NCI-H187 treated with DMSO at 0.1 percent for 48 hours (cell line): Measurements from ENCODE around the gene LMBRD1.
"Not testable (repeated sequence)": the region's sequence is repeated elsewhere in the genome, so short reads cannot be mapped to it uniquely, and the experiment has no call there.

Experiments used
- DNase-seq: peaks from one replicate; lab custom pipeline; 2025; lab: John Stamatoyannopoulos, UW

The LMBRD1 gene

DNA sequence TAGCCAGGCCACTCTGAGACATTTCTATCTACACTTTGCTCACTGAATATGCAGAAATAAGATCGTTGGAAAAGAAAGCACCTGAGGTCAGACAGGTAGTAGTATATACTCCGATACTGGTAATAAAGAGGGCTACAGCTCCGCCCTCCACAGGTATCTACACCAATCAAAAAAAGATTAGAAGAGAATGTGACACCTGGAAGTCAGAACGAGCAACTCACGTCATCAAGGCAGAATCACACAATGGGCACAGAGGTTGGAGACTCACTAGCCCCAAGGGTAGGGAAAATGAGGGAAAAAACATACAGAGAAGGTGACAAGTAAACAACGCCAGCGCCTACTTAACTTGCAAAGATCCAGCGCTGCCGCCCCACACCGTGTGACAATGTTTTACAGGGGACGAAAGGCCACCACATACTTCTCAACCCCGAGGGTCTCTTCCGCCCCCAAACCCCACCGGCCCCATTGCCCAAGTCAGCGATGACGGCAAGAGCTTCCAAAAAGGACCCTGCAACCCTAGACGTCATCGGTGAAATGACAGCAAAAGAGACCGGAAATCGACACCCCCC, 653 bp downstream of the LMBRD1 start:
- peak; percentile 40 for DNase-seq

DNA sequence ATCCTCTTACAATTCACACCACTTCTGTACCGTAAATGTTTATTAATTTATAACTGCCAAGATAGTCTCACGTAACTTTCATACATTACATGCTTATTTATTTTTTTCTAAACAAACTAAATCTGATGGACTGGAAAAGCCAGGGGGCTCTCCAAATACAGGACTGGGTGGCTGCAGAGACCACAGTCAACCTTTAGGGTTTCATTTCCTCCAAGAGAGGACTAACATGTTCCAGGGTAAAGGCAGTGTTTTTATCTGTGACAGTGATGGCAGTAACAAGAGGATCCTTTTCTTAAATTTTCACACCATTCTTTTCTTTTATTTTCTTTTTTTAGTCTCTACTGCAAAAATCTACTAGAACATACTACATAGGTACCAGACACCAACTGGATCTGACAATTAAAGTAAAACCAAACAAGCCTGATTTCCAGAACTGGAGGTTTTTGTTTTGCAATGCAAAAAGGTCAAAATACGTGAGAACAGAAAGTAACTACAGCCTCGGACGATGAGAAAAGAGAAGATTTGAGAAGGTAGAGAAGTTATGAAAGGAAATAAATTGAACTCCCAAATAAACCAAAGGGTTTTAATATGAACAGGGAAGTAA, 1.2 kb downstream of the LMBRD1 start:
- no peak for DNase-seq

DNA sequence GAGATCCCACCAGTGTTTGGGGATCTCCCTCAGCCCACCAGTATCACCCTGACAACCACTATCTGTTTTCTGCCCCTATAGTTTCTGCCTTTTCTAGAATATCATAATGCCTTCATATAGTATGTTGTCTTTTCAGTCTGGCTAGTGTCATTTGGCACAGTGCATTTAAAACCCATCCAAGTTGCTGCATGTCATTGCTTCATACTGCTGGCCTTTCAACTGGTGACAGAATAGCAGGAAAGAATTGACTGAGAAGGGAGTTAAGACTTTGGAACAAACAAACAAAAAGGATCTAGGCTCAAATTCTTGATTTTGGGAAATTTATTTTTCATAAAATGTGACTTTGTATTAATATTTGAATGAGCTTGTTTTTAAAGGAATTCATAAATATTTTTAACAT, 4.5 kb downstream of the LMBRD1 start:
- no peak for DNase-seq

DNA sequence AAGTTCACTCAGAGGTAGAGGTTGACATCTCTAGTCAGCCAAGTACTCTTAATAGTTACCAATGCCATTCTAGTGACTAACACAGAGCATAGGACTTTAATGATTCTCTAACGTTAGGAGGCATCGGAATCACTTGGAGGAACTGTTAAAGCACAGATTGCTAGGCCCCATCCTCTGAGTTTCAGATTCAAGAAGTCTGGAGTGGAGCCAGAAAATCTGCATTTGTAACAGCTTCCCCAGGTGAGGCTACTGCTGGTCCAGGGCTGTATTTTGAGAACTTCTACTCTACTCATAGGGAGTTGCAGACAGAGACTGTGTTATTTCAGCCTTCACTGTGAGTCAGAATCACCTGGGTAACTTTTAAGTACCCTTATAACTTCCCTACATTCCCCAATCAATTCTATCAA, 5.7 kb downstream of the LMBRD1 start:
- no peak for DNase-seq

DNA sequence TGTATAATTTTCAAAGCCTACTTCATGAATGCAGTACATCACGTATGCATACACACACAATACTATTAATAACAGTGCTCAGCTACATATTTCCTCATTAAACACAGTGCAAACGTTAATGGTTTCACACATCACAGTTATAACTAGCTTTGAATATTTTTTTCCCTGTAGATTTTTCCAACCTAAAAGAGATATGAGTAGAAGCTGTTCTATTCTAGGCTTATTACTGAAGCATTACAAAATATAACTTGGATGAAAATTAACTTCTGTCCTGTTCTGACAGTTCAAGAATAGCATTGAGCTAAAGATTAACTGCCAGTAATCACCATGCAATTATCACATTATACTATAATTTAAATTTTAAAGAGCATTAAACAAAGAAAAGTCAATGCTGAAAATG, 6.2 kb downstream of the LMBRD1 start:
- no peak for DNase-seq

DNA sequence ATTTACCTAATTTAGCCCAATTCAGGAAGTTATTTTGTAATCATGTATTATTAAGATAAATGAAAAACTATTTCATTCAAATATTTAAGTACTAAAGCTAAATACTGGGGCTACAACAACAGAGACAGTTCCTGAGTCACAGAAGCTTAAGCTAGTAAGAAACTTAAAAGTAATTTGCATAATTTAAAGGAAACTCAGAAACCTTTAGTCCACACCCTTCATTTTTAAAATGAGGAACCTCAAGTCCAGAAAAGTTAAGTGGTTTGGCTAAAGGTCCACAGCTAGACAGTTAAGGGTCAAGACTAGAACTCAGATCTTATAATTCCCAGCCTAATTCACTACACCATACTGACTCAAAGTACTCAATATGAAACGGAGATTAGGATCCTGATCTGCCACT, 7.2 kb downstream of the LMBRD1 start:
- DNase-seq = no peak

DNA sequence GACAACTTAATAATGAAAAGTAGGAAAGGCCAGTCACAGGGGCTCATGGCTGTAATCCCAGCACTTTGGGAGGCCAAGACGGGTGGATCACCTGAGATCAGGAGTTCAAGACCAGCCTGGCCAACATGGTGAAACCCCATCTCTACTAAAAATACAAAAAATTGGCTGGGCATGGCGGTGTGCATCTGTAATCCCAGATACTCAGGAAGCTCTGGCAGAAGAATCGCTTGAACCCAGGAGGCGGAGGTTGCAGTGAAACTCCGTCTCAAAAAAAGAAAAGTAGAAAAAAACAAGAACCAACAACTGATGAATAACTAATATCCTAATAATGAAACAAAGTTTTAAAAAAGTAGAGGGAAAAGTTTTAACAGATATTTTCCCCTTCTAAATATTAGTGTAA, 9.4 kb downstream of the LMBRD1 start:
- not testable (repeated sequence) for DNase-seq

DNA sequence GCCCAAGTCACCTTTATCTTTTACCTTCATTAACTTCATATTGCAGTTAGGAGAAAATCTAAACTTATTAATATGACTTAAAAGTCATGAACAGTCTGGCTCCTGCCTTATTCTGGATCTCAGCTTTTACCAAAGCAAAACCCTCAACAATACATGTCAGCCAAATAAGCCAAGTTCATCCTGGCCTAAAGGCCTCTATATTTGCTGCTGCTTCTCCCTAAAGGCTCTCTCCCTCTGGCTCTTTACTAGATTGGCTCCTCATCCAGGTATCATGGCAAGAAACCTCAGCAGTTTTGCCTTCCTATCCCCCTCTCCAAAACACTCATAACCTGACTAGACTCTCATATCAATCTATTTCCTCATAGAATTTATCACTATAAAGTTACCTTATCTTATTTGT, 11.1 kb downstream of the LMBRD1 start:
- DNase-seq = no peak

DNA sequence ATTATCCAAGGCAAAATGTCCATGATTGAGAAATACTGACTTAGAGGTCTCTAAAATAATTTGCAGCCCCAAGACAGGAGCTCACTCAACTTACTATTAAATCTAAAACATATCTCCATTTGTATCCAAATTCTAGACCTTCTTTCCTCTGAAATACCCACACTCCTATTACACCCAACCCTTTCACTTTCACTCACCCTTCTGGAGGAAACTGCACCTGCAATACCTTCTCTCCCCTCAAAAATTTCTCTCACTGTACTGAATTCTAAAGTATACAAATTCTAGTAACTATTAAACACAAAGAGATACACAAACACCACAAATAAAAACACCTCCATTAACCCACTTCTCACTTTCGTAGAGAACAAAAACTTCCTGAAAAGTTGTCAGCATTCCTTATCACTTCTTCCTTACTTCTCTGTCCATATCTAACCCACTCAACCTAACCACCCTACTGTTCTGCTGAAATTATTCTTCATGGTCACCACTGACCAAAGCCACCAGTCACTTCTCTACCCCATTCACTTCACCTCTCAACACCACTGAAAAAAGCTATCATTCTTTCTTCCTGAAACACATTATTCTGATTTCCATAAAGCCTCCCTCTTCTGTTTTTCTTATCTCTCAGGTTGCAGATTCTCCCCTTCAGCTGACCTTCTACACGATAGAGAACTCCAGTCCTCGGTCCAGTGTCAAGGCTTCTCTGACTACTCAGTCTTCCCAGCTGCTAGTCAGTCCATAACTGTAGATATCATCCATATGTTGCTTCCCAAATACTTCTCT, 12.0 kb downstream of the LMBRD1 start:
- DNase-seq = no peak

DNA sequence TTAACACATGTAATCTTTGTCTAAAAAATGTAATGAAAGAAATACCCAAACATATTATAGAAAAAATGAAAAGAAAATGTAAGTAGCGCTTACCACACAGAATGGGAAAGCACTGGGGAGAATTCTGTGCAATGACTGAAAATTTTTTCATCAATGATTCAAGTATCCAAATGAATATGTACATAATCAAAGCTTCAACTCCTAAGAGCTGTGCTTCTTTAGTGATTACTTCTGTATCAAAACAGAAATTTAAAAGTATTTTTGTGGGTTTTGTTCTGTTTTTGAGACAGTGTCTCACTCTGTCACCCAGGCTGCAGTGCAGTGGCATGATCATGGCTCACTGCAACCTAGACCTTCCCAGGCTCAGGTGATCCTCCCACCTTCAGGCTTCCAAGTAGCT, 13.7 kb downstream of the LMBRD1 start:
- DNase-seq = no peak

DNA sequence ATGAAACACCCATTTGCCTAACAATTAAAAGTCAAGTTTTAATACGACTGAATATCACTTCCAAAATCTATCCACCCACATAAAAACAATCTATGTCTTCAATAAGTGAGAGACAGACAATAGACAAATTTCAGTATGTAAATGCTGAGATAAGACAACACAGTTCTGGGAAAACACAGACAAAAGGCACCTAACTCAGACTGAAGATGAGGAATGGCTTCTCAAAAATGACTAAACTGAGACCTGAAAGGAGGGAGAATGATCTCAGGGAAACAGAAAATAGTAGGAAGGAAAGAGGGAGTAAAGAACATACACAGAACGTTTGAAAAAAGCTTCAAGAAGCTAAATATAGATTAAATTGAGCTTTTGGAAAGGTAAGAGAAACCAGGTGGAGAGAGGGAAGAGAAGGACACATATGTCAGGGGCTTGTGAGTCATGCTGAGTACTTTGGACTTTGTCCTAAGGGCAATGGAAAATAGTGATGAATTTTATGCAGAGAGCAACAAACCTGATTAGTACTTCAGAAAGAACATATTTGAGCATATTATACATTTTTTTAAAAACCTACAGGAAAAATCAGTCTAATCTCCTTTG, 16.1 kb downstream of the LMBRD1 start:
- DNase-seq = no peak

DNA sequence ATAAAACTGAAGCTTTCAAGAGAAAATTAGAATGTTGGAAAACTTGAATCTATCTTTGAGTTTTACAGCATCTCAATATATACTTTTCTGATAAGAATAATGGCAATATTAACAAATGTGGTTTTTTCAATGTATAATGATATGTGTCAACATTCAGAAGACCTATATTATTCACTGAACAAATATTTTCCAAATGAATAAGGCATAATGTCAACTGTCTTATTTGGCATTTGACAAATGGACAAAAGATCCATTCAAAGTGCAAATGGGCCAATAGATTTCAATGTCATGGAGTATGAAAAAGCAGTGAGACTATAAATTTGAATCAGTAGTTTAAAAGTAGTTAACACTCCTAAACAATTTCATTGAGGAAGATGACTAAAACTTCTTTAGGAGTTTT, 20.9 kb downstream of the LMBRD1 start:
- no peak for DNase-seq

DNA sequence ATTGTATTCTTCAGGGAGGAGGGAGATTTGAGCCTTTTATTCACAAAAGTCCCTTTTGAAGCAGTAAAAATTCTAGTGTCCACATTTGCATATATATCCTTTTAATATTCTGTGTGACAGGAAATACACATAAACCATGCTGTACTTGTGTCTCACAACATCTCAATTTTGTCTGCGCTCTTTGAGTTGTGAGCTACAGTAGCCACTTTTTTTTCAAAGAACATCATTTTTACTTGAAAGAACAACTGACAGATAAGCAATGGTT, 21.3 kb downstream of the LMBRD1 start:
- no peak for DNase-seq

DNA sequence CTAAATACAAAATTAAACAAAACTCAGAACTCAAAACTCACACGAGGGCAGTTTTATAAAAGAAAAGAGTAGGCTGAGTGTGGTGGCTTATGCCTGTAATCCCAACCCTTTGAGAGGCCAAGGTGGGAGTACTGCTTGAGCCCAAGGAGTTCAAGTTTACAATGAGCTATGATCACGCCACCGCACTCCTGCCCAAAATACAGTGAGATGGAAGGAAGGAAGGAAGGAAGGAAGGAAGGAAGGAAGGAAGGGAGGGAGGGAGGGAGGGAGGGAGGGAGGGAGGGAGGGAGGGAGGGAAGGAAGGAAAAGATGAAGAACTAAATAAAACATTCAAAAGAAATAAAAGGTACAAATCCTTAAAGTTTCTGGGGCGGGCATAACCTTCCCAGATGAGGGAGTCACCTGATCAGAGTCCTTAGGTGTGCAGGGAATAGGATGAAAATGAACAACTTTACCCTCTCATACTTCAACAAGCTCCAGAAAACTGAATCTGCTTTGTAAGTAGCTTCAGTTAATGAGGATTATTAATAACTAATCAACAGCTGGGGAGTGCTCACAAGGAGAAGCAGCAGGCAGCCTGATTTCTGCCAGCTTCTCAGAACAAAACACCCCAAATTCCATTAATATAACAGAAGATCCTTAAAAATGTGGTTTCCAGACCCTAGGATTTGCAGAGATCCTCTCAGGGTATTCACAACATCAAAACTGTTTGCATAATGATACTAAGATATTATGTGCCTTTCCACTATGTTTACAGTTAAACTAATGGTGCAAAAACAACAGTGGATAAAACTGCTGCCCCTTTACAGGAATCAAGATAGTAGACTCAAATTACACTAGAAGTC, 21.8 kb downstream of the LMBRD1 start:
- DNase-seq = no peak

DNA sequence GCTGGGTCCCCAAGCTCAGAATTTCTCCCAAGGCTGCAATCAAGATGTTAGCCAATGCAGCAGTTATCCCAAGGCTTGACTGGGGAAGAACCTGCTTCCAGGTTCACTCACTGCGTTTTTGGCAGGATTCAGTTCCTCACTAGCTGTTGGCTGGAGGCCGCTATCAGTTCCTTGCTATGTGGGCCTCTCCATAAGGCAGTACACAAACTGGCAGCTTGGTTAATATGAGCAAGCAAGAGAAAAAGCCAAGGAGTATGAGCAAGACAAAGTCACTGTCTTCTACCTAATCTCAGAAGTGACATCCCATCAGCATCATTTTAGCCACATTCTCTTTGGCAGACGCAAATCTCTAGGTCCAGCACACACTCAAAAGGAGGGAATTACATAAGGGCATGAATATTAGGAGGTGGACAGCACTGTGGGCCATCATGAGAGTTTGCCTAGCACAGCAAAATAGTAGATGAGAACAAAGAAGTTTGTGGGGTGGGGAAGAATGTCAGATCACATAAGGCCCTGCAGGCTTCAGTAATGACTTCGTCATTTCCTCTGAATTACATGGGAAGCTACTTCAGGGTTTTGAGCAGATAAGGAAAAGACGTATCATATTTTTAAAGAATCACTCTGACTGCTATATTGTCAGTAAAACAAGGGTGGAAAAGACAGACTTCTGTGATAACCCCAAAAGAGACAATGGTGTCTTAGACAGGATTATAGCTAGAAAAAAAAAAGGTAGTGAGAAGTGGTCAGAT, 25.5 kb downstream of the LMBRD1 start:
- no peak for DNase-seq

DNA sequence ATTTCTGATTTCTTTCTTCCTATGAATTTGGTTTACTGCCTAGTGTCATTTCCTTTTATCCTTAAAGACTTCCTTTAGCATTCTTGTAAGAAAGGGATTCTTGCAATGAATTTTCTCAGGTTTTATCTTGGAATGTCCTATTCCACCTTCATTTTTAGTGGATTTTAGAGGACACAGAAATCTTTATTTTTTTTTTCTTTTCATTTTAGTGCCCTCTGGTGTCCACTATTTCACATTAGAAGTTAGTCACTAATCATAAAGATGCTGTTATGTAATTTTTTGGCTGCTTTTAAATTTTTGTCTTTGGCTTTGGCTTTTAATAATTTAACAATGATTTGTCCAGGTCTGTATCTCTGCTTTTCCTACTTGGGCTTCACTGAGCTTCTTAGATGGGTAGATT, 28.1 kb downstream of the LMBRD1 start:
- DNase-seq = no peak

DNA sequence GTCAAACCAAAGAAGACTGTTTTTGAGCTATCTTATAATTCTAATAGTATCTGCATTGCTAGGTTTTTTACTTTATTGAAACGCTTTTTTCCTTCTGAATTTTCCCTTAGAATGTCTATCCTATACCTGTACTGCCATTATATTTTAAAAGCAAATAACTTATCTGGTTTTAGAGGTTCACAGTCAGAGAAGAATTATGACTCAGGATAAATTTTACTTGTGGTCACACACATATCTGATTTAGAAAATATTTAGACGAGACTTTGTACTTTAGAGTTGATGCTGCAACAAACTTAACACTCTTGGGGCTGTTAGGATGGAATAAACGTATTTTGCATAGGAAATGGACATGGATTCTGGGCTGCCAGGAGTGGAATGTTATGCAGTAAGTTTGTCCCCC, 33.0 kb downstream of the LMBRD1 start:
- DNase-seq = no peak

DNA sequence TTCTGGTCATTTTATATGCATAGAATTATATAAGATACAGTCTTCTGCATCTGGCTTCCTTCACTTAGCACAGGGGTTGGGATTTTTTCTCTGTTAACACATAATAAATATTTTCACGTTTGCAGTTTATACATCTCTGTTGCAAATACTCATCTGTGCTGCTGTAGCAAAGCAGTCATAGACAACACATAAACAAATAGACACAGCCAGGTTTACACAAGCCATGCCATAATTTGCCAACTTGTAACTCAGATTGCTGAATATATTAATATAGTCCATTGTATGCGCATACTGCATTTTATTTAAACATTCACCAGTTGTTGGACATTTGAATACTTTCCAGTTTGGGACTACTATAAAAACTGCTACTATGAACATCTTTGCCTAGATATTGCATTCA, 35.0 kb downstream of the LMBRD1 start:
- no peak for DNase-seq

DNA sequence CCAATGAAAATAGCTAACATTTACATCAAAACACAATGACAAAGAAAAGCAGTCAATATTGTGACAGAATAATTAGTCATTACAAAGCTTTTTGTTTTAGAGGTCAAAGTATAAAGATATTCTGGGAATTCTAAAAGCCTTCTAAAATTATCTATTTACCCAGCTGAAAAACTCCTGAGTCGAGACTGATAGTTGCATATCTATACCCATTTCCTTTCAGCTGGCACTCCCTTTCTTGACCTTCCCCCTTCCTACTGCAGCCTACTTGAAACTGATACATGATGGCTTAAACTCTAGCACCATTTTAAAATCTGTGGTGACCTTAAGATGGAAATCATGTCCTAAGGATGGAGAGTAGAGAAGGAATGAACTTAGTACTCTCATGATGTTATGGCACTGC, 38.6 kb downstream of the LMBRD1 start:
- DNase-seq = no peak

DNA sequence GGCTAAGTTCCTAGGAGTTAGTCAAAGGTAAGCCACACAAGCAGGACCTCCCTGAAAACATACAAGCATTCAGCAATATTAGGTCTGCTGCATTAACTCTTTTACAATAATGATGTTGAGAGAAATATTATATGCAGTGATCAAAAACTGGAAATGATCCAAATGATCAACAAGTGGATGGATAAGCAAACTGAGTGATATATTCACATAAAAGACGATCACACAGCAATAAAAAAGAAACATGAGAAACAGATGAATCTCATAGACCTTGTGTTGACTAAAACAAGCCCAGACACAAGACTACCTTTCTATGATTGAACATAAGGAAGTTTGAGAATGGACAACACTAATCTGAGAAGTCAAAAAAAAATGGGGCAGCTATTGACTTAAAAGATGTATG, 39.9 kb downstream of the LMBRD1 start:
- no peak for DNase-seq

DNA sequence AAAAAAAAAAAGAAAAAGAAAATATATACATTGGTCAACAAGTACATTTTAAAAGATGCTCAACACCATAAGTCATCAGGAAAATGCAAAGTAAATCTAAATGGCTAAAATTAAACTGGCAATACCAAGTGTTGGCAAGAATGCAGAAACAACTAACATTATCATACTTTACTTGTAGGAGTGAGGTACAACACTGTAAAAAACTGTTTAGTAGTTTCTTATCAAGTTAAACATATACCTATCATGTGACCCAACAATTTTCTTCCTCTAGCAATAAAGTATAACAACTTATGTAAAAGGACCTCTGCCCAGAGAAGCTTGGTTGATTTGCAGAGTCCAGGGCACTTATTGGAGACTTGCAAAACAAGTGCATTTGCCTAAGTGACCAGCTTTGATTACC, 40.4 kb downstream of the LMBRD1 start:
- DNase-seq = no peak

DNA sequence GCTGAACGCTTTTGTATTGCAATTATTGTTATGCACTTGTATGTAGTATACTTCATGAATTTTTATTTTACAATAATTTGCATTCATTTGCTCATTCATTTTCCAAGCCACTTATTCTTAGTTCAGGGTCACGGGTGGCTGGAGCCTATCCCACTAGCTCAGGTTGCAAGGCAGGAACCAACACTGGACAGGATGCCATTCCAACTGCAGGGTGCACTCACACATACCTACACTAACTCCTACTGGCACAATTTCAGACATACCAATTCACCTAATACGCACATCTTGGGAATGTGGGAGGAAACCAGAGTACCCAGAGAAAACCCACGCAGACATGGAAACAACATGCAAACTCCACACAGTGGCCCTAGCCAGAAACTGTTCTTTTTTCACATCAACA, 61.8 kb downstream of the LMBRD1 start:
- no peak for DNase-seq
